Mucosa of descending colon (tissue), 3 donors: ENCODE data around the gene FAM13B. TPM values are rescaled to one million over a fixed set of nuclear protein-coding genes. Genes with fewer than 3 reads are reported as not detected.

Experiments
- ATAC-seq: fragments of 200-7000 bp; cut with Tn5 transposase; one replicate; pipeline ENCODE4 v1.9.1; 2020; ENCODE audit warnings: mild to moderate bottlenecking, moderate library complexity
- DNase-seq, 3 donors: peaks; one replicate each; pipeline ENCODE4 v3.0.0-alpha.2; 2020
- H3K36me3 ChIP-seq: fragments of 200-600 bp; one replicate; pipeline ENCODE4 v1.8.0; 2021; ENCODE audit warnings: low read depth, mild to moderate bottlenecking
- H3K4me1 ChIP-seq: fragments of 200-600 bp; one replicate; pipeline ENCODE4 v1.8.0; 2021; ENCODE audit warnings: low read depth, mild to moderate bottlenecking
- H3K4me3 ChIP-seq: fragments of 200-600 bp; one replicate; pipeline ENCODE4 v1.8.0; 2021; ENCODE audit warnings: mild to moderate bottlenecking
- H3K9me3 ChIP-seq: fragments of 200-600 bp; one replicate; pipeline ENCODE4 v1.8.0; 2021; ENCODE audit warnings: mild to moderate bottlenecking
- intact Hi-C, 2 donors: fragments of 100-400 bp; cut with DNase I in 1 of 2; cut with micrococcal nuclease in 1 of 2; formaldehyde crosslinking; loops; one replicate each; pipeline versions ENCODE4 v1.11.0 to v1.11.1; 2022; cut with DNase I, micrococcal nuclease
- total RNA-seq, 3 donors: library from RNA; stranded (reverse); fragmentation: NEBNext Ultra II Directional in 2 of 3; extraction: Animal tissue kit (Norgen Biotek cat#: 25700) in 2 of 3; gene quantifications; one replicate each; pipeline versions ENCODE4 v1.2.1 to v1.2.4, GENCODE V29; 2021 to 2023
- TF ChIP-seq, protein P1 (sequence below): fragments of 200-600 bp; IDR thresholded peaks from one replicate; pipeline ENCODE4 v1.8.0; 2022; ENCODE audit warnings: antibody characterized with exemption, mild to moderate bottlenecking
- donor health status: DM: no; HTN: no; CAD: no; lungs with moderate emphysema.
- donor health status: DM: no; HTN: no; CAD: no.
- donor health status: DM: no; HTN: yes; CAD: no.

Gene FAM13B
- total RNA-seq, 3 donors from 2014 or later, result 25.5 to 58.4 (median 25.8) TPM

DNA sequence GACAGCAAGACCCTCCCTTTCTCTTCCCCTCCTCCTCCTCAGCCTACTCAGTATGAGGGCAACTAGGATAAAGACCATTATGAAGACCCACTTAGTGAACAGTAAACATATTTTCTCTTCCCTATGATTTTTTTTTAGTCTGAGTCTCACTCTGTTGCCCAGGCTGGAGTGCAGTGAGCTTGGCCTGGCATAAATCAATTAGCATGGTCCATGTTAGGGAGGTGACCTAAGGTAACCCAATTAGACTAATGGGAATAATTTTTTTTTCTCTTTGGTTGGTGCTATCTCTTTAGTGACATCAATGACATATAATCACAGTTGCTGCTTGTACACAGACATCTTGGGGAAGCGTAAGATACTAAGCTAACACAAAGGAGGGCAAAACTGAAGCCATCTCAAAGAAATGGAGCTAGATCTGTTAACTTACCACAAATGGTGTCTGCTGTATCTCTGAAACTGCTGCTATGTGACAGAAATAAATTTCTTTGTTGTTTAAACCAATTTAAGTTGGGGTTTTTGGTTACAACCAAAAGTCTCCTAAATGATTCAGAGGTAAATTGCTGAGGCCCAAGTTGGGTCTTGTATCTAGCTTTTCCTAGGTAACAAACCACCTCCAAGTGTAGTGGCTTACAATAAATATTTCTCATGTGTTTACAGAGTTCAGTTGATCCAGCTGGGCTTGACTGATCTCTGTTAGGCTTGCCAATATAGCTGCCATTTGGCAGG lies 130.3 kb downstream of the FAM13B start:
- TF ChIP-seq, protein P1, sequence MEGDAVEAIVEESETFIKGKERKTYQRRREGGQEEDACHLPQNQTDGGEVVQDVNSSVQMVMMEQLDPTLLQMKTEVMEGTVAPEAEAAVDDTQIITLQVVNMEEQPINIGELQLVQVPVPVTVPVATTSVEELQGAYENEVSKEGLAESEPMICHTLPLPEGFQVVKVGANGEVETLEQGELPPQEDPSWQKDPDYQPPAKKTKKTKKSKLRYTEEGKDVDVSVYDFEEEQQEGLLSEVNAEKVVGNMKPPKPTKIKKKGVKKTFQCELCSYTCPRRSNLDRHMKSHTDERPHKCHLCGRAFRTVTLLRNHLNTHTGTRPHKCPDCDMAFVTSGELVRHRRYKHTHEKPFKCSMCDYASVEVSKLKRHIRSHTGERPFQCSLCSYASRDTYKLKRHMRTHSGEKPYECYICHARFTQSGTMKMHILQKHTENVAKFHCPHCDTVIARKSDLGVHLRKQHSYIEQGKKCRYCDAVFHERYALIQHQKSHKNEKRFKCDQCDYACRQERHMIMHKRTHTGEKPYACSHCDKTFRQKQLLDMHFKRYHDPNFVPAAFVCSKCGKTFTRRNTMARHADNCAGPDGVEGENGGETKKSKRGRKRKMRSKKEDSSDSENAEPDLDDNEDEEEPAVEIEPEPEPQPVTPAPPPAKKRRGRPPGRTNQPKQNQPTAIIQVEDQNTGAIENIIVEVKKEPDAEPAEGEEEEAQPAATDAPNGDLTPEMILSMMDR, result no peak

DNA sequence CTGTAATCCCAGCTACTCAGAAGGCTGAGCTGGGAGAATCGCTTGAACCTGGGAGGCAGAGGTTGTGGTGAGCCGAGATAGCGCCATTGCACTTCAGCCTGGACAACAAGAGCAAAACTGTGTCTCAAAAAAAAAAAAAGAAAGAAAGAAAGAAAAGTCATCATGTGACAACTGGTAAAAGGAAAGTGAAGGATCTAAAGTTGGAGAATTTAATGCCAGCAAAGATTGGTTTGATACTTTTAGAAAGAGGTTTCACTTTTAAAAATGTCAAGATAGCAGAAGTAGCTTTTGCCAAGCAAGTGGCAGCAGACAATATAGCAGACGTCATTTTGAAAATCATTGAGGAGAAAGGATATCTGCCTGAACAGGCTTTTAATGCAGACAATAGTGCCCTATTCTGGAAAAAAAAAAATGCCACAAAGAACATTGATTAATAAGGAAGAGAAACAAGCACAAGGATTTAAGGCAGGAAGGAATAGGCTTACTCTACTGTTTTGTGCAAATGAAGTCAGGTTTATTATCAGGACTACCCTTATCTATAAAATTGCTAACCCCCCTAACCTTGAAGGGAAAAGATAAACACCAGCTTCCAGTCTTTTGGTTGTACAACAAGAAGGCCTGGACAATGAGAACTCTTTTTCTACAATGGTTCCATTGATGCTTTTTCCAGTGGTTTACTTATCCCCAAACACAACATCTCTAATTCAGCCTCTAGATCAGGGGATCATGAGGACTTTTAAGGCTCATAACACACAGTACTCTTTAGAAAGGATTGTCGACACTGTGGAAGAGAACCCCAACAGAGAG lies 131.7 kb downstream of the FAM13B start:
- H3K4me1 ChIP-seq, result no peaks in the 10 kb centered on the region
- H3K4me3 ChIP-seq, result no peak overlapping the region
- no peak for DNase-seq
- TF ChIP-seq, protein P1, result no peak
- ATAC-seq, result no peak
- intact Hi-C loops, result no loop called here
- no peaks in the 10 kb centered on the region for H3K9me3 ChIP-seq
- no peaks in the 10 kb centered on the region for H3K36me3 ChIP-seq

More for the DNA sequence above, 130.3 kb downstream of the FAM13B start:
- intact Hi-C loops, result no loop called here
- ATAC-seq (no peak), DNase-seq (no peak)
- H3K36me3 ChIP-seq, result no peaks in the 10 kb centered on the region
- no peak overlapping the region for H3K4me3 ChIP-seq
- H3K4me1 ChIP-seq, result no peaks in the 10 kb centered on the region
- H3K9me3 ChIP-seq, result no peaks in the 10 kb centered on the region

DNA sequence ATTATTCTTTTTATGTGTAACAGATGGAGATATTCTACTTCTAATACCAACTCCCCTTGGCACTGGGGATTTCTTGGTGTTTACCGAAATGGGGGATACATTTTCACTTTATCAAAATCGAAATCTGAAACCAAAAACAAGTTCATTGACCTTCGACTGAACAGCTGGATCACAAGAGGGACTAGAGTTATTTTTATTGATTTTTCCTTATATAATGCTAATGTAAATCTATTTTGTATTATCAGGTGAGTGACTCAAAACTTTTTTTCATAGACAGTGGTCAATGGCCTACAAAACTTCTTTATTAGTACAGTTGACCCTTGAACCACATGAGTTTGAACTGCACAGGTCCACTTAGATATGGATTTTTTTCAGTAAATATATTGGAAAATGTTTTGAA lies 133.4 kb downstream of the FAM13B start:
- Histone ChIP-seq H3K4me1 (no peaks in the 10 kb centered on the region), H3K36me3 (no peaks in the 10 kb centered on the region), H3K4me3 (no peak overlapping the region), H3K9me3 (no peaks in the 10 kb centered on the region)
- ATAC-seq (no peak), DNase-seq (no peak)
- intact Hi-C loops, result no loop called here
- TF ChIP-seq, protein P1, result no peak

DNA sequence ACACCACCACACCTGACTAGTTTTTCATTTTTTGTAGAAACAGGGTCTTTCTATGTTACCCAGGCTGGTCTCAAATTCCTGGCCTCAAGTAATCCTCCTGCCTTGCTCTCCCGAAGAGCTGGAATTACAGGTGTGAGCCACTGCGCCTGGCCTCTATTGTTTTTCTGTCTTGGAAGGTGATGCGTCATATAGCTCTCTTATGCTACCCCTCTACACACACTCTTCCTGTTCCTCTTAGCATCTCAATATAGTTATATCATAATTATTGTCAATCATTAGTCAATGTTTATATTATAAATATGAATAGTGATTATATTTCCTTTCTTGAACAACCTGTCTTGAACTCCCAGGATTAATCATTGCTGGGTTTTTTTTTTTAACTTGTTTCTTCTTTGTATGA lies 136.3 kb downstream of the FAM13B start:
- intact Hi-C loops, result no loop called here
- ATAC-seq, result no peak
- TF ChIP-seq, protein P1, result no peak

DNA sequence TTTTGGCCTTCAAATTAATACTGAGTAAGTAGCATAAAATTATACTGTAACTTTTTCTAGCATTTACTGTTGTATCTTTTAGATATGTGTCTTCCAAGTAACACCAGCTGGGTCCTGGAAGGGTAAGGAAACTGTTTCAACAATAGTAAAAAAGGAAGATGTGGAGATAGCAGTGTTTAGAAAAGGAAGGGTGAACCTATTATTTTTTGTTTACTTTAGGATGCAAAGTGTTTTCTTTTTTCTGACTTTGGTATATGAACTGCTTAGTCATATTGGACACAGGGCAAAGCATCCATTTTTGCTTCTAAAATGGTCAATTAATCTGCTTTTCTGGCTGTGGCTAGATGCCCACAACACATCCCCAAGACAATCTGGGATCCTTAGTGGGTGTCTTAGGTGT lies 138.3 kb downstream of the FAM13B start:
- TF ChIP-seq, protein P1, result no peak
- intact Hi-C loops, result no loop called here
- ATAC-seq, result no peak

More for the DNA sequence above, 136.3 kb downstream of the FAM13B start:
- Histone ChIP-seq H3K4me3 (no peak overlapping the region), H3K9me3 (no peaks in the 10 kb centered on the region), H3K36me3 (no peaks in the 10 kb centered on the region), H3K4me1 (no peaks in the 10 kb centered on the region)
- DNase-seq, result no peak

More for the DNA sequence above, 138.3 kb downstream of the FAM13B start:
- Histone ChIP-seq H3K4me1 (no peaks in the 10 kb centered on the region), H3K9me3 (no peaks in the 10 kb centered on the region), H3K4me3 (no peak overlapping the region), H3K36me3 (no peaks in the 10 kb centered on the region)
- DNase-seq, result no peak
